ENCODE measurements around the gene MYO3B. TPM values are rescaled to one million over a fixed set of nuclear protein-coding genes. Genes with fewer than 3 reads are reported as not detected.

Gene MYO3B
- total and polyA plus RNA-seq, 2 of the 8 experiments (the other 6 are each of a cell fraction or from before 2014, with no cell fraction given): 0.17 to 0.19 TPM

GRCh38 chr2:170144761-170145160, 33.2 kb upstream of the MYO3B start (continued):
- no peak for TF ChIP-seq CTBP2 (IDR thresholded peaks at IDR 0.05; ENCODE audit: borderline replicate concordance, insufficient read depth, insufficient read length, low read length)
- TF ChIP-seq GTF2F1 (IDR thresholded peaks at IDR 0.05; ENCODE audit: borderline replicate concordance, low read depth, low read length): no peak
